Astrocyte of the spinal cord (primary cell): ENCODE data around the gene CGB1.
A peak's percentile ranks its signal among the peaks of the same experiment; 100 is the strongest.
"Not testable (repeated sequence)": the region's sequence is repeated elsewhere in the genome, so short reads cannot be mapped to it uniquely, and the experiment has no call there.

Experiments
- DNase-seq: peaks from one replicate; pipeline ENCODE4 v3.0.0; 2011; ENCODE audit warnings: low read depth, low spot score
- H3K4me3 ChIP-seq: 2 replicates; pipeline ENCODE4 v1.5.1; 2011; ENCODE audit warnings: low read depth, mild to moderate bottlenecking, low read length, moderate library complexity
- in situ Hi-C: cut with HindIII; loops from 2 replicates; pipeline ENCODE4 v1.10.0; 2017; ENCODE audit warnings: low sequenced_read_pairs
- TF ChIP-seq, protein P1 (sequence below): IDR thresholded peaks from 2 replicates; pipeline ENCODE4 v1.5.1; 2012; ENCODE audit warnings: low read depth, mild to moderate bottlenecking, low read length, inconsistent platforms

The CGB1 gene

GRCh38 chr19:49080392-49080791, 43.7 kb upstream of the CGB1 start:
- no peak for DNase-seq
- TF ChIP-seq, protein P1, sequence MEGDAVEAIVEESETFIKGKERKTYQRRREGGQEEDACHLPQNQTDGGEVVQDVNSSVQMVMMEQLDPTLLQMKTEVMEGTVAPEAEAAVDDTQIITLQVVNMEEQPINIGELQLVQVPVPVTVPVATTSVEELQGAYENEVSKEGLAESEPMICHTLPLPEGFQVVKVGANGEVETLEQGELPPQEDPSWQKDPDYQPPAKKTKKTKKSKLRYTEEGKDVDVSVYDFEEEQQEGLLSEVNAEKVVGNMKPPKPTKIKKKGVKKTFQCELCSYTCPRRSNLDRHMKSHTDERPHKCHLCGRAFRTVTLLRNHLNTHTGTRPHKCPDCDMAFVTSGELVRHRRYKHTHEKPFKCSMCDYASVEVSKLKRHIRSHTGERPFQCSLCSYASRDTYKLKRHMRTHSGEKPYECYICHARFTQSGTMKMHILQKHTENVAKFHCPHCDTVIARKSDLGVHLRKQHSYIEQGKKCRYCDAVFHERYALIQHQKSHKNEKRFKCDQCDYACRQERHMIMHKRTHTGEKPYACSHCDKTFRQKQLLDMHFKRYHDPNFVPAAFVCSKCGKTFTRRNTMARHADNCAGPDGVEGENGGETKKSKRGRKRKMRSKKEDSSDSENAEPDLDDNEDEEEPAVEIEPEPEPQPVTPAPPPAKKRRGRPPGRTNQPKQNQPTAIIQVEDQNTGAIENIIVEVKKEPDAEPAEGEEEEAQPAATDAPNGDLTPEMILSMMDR, result no peak
- no peak overlapping the region for H3K4me3 ChIP-seq
- in situ Hi-C loops, result no loop called here

- TF ChIP-seq, protein P1, result peak; percentile 64
- in situ Hi-C loops, H3K4me3 ChIP-seq: not testable (repeated sequence)
- peak; percentile 54 for DNase-seq
These were observed 38.2 kb upstream of the CGB1 start for GRCh38 chr19:49074869-49075268.

- in situ Hi-C loops, result no loop called here
- no peak overlapping the region for H3K4me3 ChIP-seq
- DNase-seq, result no peak
- TF ChIP-seq, protein P1, result peak; percentile 30
These were observed 37.1 kb upstream of the CGB1 start for GRCh38 chr19:49073514-49074378.

GRCh38 chr19:49071860-49072547, 35.3 kb upstream of the CGB1 start:
- in situ Hi-C loops, result no loop called here
- H3K4me3 ChIP-seq, result no peak overlapping the region
- TF ChIP-seq, protein P1, result no peak

DNA sequence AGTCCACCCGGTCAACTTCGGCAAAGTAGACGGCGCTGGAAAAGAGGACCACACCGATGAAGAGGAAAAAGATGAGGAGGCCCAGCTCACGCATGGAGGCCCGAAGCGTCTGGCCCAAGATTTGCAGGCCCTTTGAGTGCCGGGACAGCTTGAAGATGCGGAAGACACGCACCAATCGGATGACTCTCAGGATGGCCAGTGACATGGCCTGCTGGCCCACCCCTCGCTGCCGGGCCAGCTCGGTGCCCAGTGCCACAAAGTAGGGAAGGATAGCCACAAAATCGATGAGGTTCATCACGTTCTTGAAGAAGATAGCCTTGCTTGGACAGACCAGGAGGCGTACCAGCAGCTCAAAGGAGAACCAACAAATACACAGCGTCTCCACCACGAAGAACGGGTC, 33.7 kb upstream of the CGB1 start:
- DNase-seq, result no peak
- no peak overlapping the region for H3K4me3 ChIP-seq
- in situ Hi-C loops, result no loop called here
- TF ChIP-seq, protein P1, result no peak

More at GRCh38 chr19:49071860-49072547, 35.3 kb upstream of the CGB1 start:
- DNase-seq, result no peak

DNA sequence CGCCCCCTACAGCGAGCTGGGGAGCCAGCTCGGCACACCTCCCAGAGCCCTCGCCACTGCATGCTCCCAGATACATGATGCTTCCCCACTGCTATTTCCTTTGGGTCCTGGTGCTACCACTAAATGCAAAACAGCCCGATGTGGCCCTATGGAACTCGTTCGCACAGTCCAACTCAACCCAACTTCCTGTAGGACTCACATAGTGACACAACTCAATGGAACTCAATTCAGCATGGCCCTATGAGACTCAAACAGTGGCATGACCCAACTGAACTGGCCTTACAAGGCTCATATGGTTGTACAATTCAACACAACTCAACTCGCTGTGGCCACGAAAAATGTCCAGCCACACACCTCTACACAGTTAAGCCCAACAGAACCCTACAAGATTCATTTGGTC, 32.3 kb upstream of the CGB1 start:
- TF ChIP-seq, protein P1, result no peak
- no peak for DNase-seq
- H3K4me3 ChIP-seq, result no peak overlapping the region
- in situ Hi-C loops, result no loop called here
